ENCODE results near the gene KCTD8.

Gene KCTD8

DNA sequence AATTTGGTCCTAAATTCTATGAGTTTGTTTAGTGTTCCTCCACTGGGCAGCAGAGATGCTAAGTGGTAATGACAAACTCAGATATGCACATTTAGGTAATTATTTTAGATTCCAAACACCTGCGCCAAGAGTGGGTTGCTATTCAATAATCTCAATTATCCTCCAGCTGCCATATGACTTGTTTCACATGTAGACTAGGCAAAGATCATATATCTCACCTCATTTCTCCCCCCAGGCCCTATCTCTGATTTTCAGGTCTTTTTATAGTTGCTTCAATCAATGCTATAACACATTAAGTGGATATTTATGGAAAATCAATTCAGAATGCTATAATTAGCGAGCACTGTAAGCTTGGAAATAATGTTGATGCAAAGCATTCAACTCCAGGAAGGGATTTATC, 217.6 kb downstream of the KCTD8 start:
- no peak for ATAC-seq
- TF ChIP-seq, protein P1, sequence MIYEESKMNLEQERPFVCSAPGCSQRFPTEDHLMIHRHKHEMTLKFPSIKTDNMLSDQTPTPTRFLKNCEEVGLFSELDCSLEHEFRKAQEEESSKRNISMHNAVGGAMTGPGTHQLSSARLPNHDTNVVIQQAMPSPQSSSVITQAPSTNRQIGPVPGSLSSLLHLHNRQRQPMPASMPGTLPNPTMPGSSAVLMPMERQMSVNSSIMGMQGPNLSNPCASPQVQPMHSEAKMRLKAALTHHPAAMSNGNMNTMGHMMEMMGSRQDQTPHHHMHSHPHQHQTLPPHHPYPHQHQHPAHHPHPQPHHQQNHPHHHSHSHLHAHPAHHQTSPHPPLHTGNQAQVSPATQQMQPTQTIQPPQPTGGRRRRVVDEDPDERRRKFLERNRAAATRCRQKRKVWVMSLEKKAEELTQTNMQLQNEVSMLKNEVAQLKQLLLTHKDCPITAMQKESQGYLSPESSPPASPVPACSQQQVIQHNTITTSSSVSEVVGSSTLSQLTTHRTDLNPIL (CRISPR knock-in tag; IDR thresholded peaks at IDR 0.05; ENCODE audit: low read depth), result no peak
- TF ChIP-seq TOX (CRISPR knock-in tag; IDR thresholded peaks at IDR 0.05; ENCODE audit: borderline replicate concordance), result no peak
- TF ChIP-seq ZNF70 (CRISPR knock-in tag; IDR thresholded peaks at IDR 0.05), result no peak
- TF ChIP-seq BACH2 (CRISPR knock-in tag; IDR thresholded peaks at IDR 0.05; ENCODE audit: borderline replicate concordance), result no peak
- no peak for TF ChIP-seq ZFP3 (CRISPR knock-in tag; IDR thresholded peaks at IDR 0.05)
- no peak for TF ChIP-seq ZNF565 (CRISPR knock-in tag; conservative IDR thresholded peaks at IDR 0.05; ENCODE audit: low read depth)
- TF ChIP-seq OSR1 (CRISPR knock-in tag; IDR thresholded peaks at IDR 0.05), result no peak
- TF ChIP-seq RARB (CRISPR knock-in tag; IDR thresholded peaks at IDR 0.05), result no peak
- no peak for TF ChIP-seq ZC3H10 (CRISPR knock-in tag; IDR thresholded peaks at IDR 0.05)
- no peak for TF ChIP-seq ISL1 (CRISPR knock-in tag; IDR thresholded peaks at IDR 0.05)
- TF ChIP-seq, protein P2, sequence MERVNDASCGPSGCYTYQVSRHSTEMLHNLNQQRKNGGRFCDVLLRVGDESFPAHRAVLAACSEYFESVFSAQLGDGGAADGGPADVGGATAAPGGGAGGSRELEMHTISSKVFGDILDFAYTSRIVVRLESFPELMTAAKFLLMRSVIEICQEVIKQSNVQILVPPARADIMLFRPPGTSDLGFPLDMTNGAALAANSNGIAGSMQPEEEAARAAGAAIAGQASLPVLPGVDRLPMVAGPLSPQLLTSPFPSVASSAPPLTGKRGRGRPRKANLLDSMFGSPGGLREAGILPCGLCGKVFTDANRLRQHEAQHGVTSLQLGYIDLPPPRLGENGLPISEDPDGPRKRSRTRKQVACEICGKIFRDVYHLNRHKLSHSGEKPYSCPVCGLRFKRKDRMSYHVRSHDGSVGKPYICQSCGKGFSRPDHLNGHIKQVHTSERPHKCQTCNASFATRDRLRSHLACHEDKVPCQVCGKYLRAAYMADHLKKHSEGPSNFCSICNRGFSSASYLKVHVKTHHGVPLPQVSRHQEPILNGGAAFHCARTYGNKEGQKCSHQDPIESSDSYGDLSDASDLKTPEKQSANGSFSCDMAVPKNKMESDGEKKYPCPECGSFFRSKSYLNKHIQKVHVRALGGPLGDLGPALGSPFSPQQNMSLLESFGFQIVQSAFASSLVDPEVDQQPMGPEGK (CRISPR knock-in tag; IDR thresholded peaks at IDR 0.05; ENCODE audit: borderline replicate concordance), result no peak
- no peak for TF ChIP-seq ZFP30 (CRISPR knock-in tag; IDR thresholded peaks at IDR 0.05)
- no peak for TF ChIP-seq PPARA (CRISPR knock-in tag; IDR thresholded peaks at IDR 0.05; ENCODE audit: borderline replicate concordance)
- no peak for TF ChIP-seq SNAI2 (CRISPR knock-in tag; IDR thresholded peaks at IDR 0.05)
- TF ChIP-seq GLIS3 (CRISPR knock-in tag; IDR thresholded peaks at IDR 0.05), result no peak
- no peak for TF ChIP-seq ARNTL (CRISPR knock-in tag; IDR thresholded peaks at IDR 0.05; ENCODE audit: borderline replicate concordance, low read depth)
- TF ChIP-seq, protein P3, sequence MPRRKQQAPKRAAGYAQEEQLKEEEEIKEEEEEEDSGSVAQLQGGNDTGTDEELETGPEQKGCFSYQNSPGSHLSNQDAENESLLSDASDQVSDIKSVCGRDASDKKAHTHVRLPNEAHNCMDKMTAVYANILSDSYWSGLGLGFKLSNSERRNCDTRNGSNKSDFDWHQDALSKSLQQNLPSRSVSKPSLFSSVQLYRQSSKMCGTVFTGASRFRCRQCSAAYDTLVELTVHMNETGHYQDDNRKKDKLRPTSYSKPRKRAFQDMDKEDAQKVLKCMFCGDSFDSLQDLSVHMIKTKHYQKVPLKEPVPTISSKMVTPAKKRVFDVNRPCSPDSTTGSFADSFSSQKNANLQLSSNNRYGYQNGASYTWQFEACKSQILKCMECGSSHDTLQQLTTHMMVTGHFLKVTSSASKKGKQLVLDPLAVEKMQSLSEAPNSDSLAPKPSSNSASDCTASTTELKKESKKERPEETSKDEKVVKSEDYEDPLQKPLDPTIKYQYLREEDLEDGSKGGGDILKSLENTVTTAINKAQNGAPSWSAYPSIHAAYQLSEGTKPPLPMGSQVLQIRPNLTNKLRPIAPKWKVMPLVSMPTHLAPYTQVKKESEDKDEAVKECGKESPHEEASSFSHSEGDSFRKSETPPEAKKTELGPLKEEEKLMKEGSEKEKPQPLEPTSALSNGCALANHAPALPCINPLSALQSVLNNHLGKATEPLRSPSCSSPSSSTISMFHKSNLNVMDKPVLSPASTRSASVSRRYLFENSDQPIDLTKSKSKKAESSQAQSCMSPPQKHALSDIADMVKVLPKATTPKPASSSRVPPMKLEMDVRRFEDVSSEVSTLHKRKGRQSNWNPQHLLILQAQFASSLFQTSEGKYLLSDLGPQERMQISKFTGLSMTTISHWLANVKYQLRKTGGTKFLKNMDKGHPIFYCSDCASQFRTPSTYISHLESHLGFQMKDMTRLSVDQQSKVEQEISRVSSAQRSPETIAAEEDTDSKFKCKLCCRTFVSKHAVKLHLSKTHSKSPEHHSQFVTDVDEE (CRISPR knock-in tag; IDR thresholded peaks at IDR 0.05), result no peak
- TF ChIP-seq, protein P4, sequence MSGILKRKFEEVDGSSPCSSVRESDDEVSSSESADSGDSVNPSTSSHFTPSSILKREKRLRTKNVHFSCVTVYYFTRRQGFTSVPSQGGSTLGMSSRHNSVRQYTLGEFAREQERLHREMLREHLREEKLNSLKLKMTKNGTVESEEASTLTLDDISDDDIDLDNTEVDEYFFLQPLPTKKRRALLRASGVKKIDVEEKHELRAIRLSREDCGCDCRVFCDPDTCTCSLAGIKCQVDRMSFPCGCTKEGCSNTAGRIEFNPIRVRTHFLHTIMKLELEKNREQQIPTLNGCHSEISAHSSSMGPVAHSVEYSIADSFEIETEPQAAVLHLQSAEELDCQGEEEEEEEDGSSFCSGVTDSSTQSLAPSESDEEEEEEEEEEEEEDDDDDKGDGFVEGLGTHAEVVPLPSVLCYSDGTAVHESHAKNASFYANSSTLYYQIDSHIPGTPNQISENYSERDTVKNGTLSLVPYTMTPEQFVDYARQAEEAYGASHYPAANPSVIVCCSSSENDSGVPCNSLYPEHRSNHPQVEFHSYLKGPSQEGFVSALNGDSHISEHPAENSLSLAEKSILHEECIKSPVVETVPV (CRISPR knock-in tag; IDR thresholded peaks at IDR 0.05), result no peak
- no peak for TF ChIP-seq CSDC2 (CRISPR knock-in tag; IDR thresholded peaks at IDR 0.05)
- no peak for TF ChIP-seq TCF4 (CRISPR knock-in tag; IDR thresholded peaks at IDR 0.05; ENCODE audit: borderline replicate concordance)

DNA sequence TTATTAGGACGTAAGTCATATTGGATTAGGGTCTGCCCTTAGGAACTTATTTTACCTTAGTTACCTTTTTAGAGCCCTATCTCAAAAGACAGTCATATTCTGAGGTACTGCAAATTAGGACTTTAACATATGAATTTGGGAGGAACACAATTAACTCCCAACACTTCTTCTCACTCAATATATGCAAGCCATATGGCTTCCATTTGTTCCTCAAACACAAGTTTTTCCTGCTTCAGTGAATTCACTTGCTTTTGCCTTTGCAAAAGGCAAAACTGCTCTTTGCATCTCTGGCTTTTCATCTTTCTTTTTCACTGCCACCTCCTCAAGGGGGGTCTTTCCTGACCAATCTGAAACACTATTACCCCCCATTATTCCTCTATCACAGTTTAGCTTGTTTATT, 220.3 kb downstream of the KCTD8 start:
- TF ChIP-seq ESRRG (CRISPR knock-in tag; IDR thresholded peaks at IDR 0.05), result no peak
- no peak for TF ChIP-seq GLIS3 (CRISPR knock-in tag; IDR thresholded peaks at IDR 0.05)
- TF ChIP-seq ZNF70 (CRISPR knock-in tag; IDR thresholded peaks at IDR 0.05), result no peak
- TF ChIP-seq ARNTL (CRISPR knock-in tag; IDR thresholded peaks at IDR 0.05; ENCODE audit: borderline replicate concordance, low read depth), result no peak
- TF ChIP-seq, protein P2 (CRISPR knock-in tag; IDR thresholded peaks at IDR 0.05; ENCODE audit: borderline replicate concordance), result no peak
- no peak for TF ChIP-seq SNAI2 (CRISPR knock-in tag; IDR thresholded peaks at IDR 0.05)
- no peak for TF ChIP-seq PPARA (CRISPR knock-in tag; IDR thresholded peaks at IDR 0.05; ENCODE audit: borderline replicate concordance)
- no peak for TF ChIP-seq ZFP30 (CRISPR knock-in tag; IDR thresholded peaks at IDR 0.05)
- TF ChIP-seq CSDC2 (CRISPR knock-in tag; IDR thresholded peaks at IDR 0.05), result no peak
- TF ChIP-seq, protein P1 (CRISPR knock-in tag; IDR thresholded peaks at IDR 0.05; ENCODE audit: low read depth), result no peak
- no peak for TF ChIP-seq ZFP3 (CRISPR knock-in tag; IDR thresholded peaks at IDR 0.05)
- no peak for TF ChIP-seq ZNF8 (CRISPR knock-in tag; IDR thresholded peaks at IDR 0.05)
- no peak for TF ChIP-seq TCF4 (CRISPR knock-in tag; IDR thresholded peaks at IDR 0.05; ENCODE audit: borderline replicate concordance)
- TF ChIP-seq, protein P4 (CRISPR knock-in tag; IDR thresholded peaks at IDR 0.05), result no peak
- no peak for TF ChIP-seq ZC3H10 (CRISPR knock-in tag; IDR thresholded peaks at IDR 0.05)
- TF ChIP-seq RARB (CRISPR knock-in tag; IDR thresholded peaks at IDR 0.05), result no peak
- TF ChIP-seq ZNF565 (CRISPR knock-in tag; conservative IDR thresholded peaks at IDR 0.05; ENCODE audit: low read depth), result no peak
- TF ChIP-seq OSR1 (CRISPR knock-in tag; IDR thresholded peaks at IDR 0.05), result no peak
- ATAC-seq, result no peak
